H9 (cell line): ENCODE data around the gene ITGAE. TPM values are rescaled to one million over a fixed set of nuclear protein-coding genes. Genes with fewer than 3 reads are reported as not detected.

Experiments
- DNase-seq: peaks from one replicate; pipeline ENCODE4 v3.0.0-alpha.2; 2017
- H2AFZ ChIP-seq: one replicate; pipeline ENCODE4 v1.6.1; 2013; ENCODE audit warnings: mild to moderate bottlenecking, low read length, control low read depth, moderate library complexity
- H2AK5ac ChIP-seq: 2 replicates; pipeline ENCODE4 v1.6.1; 2013; ENCODE audit warnings: low read length, control low read depth, mixed read lengths; ENCODE audit not compliant: insufficient read length
- H2BK120ac ChIP-seq: one replicate; pipeline ENCODE4 v1.6.1; 2013; ENCODE audit warnings: low read depth, mild to moderate bottlenecking, low read length, control low read depth, inconsistent platforms; ENCODE audit not compliant: poor library complexity, severe bottlenecking
- H2BK12ac ChIP-seq: 2 replicates; pipeline ENCODE4 v1.6.1; 2013; ENCODE audit warnings: low read length, control low read depth, mixed read lengths, low read depth; ENCODE audit not compliant: insufficient read length
- H2BK15ac ChIP-seq: 2 replicates; pipeline ENCODE4 v1.6.1; 2013; ENCODE audit warnings: low read depth, low read length, control low read depth
- H2BK20ac ChIP-seq: one replicate; pipeline ENCODE4 v1.6.1; 2013; ENCODE audit warnings: low read depth, mild to moderate bottlenecking, low read length, control low read depth, inconsistent platforms; ENCODE audit not compliant: poor library complexity, severe bottlenecking
- H2BK5ac ChIP-seq: 2 replicates; pipeline ENCODE4 v1.6.1; 2013; ENCODE audit warnings: low read length, control low read depth, mixed read lengths; ENCODE audit not compliant: insufficient read length
- H3K14ac ChIP-seq: 2 replicates; pipeline ENCODE4 v1.6.1; 2013; ENCODE audit warnings: low read length, control low read depth; ENCODE audit not compliant: insufficient read depth
- H3K18ac ChIP-seq: 2 replicates; pipeline ENCODE4 v1.6.1; 2013; ENCODE audit warnings: low read depth, mild to moderate bottlenecking, mixed read lengths, low read length, control low read depth; ENCODE audit not compliant: insufficient read length
- H3K23ac ChIP-seq: 2 replicates; pipeline ENCODE4 v1.6.1; 2013; ENCODE audit warnings: low read length, control low read depth, mixed read lengths, low read depth; ENCODE audit not compliant: insufficient read length
- H3K23me2 ChIP-seq: 2 replicates; pipeline ENCODE4 v1.6.1; 2013; ENCODE audit warnings: low read depth, mild to moderate bottlenecking, mixed read lengths, low read length, control low read depth; ENCODE audit not compliant: insufficient read length, poor library complexity, severe bottlenecking
- H3K27ac ChIP-seq: 2 replicates; pipeline ENCODE4 v1.5.1; 2013; ENCODE audit warnings: low read length, control low read depth, mixed read lengths, low read depth; ENCODE audit not compliant: insufficient read length
- H3K27me3 ChIP-seq: 2 replicates; pipeline ENCODE4 v1.6.1; 2013; ENCODE audit warnings: low read length, control low read depth, inconsistent platforms; ENCODE audit not compliant: insufficient read depth
- H3K4ac ChIP-seq: 2 replicates; pipeline ENCODE4 v1.6.1; 2013; ENCODE audit warnings: low read depth, mild to moderate bottlenecking, control low read depth, inconsistent platforms, low read length, moderate library complexity
- H3K4me1 ChIP-seq: 2 replicates; pipeline ENCODE4 v1.6.1; 2013; ENCODE audit warnings: low read length, control low read depth, inconsistent platforms; ENCODE audit not compliant: insufficient read depth
- H3K4me2 ChIP-seq: 2 replicates; pipeline ENCODE4 v1.6.1; 2013; ENCODE audit warnings: low read length, control low read depth, mixed read lengths; ENCODE audit not compliant: insufficient read length, insufficient read depth
- H3K56ac ChIP-seq: 2 replicates; pipeline ENCODE4 v1.6.1; 2013; ENCODE audit warnings: low read depth, mild to moderate bottlenecking, mixed read lengths, low read length, control low read depth; ENCODE audit not compliant: insufficient read length
- H3K79me1 ChIP-seq: 2 replicates; pipeline ENCODE4 v1.6.1; 2013; ENCODE audit warnings: low read depth, mild to moderate bottlenecking, moderate library complexity, low read length, control low read depth, inconsistent platforms; ENCODE audit not compliant: insufficient read depth, poor library complexity, severe bottlenecking
- H3K79me2 ChIP-seq: 2 replicates; pipeline ENCODE4 v1.6.1; 2013; ENCODE audit warnings: low read length, control low read depth, inconsistent platforms; ENCODE audit not compliant: insufficient read depth
- H3K9ac ChIP-seq: 2 replicates; pipeline ENCODE4 v1.6.1; 2013; ENCODE audit warnings: low read length, control low read depth, mixed read lengths; ENCODE audit not compliant: insufficient read length; ENCODE audit errors: extremely low read depth
- H3K9me3 ChIP-seq: one replicate; pipeline ENCODE4 v1.6.1; 2013; ENCODE audit warnings: low read depth, low read length, inconsistent platforms; ENCODE audit not compliant: control insufficient read depth
- H3T11ph ChIP-seq: one replicate; pipeline ENCODE4 v1.6.1; 2013; ENCODE audit warnings: mild to moderate bottlenecking, low read length, control low read depth, inconsistent platforms
- H4K20me1 ChIP-seq: one replicate; pipeline ENCODE4 v1.6.1; 2013; ENCODE audit not compliant: control insufficient read depth, insufficient read length, insufficient read depth
- H4K5ac ChIP-seq: 2 replicates; pipeline ENCODE4 v1.6.1; 2013; ENCODE audit warnings: low read depth, mild to moderate bottlenecking, mixed read lengths, low read length, control low read depth; ENCODE audit not compliant: insufficient read length
- H4K8ac ChIP-seq: replicated peaks from 2 replicates; pipeline ENCODE4 v1.6.1; 2013; ENCODE audit warnings: low read length, control low read depth, mixed read lengths, low read depth; ENCODE audit not compliant: insufficient read length
- H4K91ac ChIP-seq: 2 replicates; pipeline ENCODE4 v1.6.1; 2013; ENCODE audit warnings: low read depth, mild to moderate bottlenecking, moderate library complexity, mixed read lengths, low read length, control low read depth; ENCODE audit not compliant: insufficient read length
- H3K27ac Mint-ChIP-seq, 3 experiments: 2 replicates in 2 of 3; 3 replicates in 1 of 3; pipeline ENCODE4 v1.8.0; 2020 to 2021; ENCODE audit warnings: mixed read lengths in 3 of 3, mild to moderate bottlenecking in 1 of 3, moderate library complexity in 1 of 3
- H3K27me3 Mint-ChIP-seq: 2 replicates; pipeline ENCODE4 v1.8.0; 2021; ENCODE audit warnings: low read depth, mild to moderate bottlenecking, moderate library complexity, mixed read lengths
- H3K36me3 Mint-ChIP-seq, 3 experiments: 2 replicates in 2 of 3; 3 replicates in 1 of 3; pipeline ENCODE4 v1.8.0; 2020 to 2021; ENCODE audit warnings: low read depth in 3 of 3, mixed read lengths in 3 of 3; ENCODE audit not compliant: insufficient read depth in 1 of 3
- H3K4me1 Mint-ChIP-seq, 2 experiments: 2 replicates each; pipeline ENCODE4 v1.8.0; 2020; ENCODE audit warnings: mixed read lengths in 2 of 2
- H3K4me3 Mint-ChIP-seq, 2 experiments: 2 replicates in 1 of 2; 3 replicates in 1 of 2; pipeline ENCODE4 v1.8.0; 2020 to 2021; ENCODE audit warnings: mild to moderate bottlenecking in 2 of 2, mixed read lengths in 2 of 2, moderate library complexity in 1 of 2
- H3K9me3 Mint-ChIP-seq, 2 experiments: 2 replicates in 1 of 2; 3 replicates in 1 of 2; pipeline ENCODE4 v1.8.0; 2020; ENCODE audit warnings: mild to moderate bottlenecking in 2 of 2, mixed read lengths in 2 of 2, moderate library complexity in 1 of 2
- CTCF ChIP-seq: fragments of 200-600 bp; sonication (generic); conservative IDR thresholded peaks from 3 replicates; pipeline ENCODE4 v1.8.0; 2021; ENCODE audit warnings: antibody characterized with exemption, mild to moderate bottlenecking
- WGBS: extraction: QIAGEN DNeasy Blood & Tissue Kit; methylation state at CpG from one replicate; pipeline ENCODE4 v1.1.7; 2013; ENCODE audit warnings: missing lambda C conversion rate, low lambda C conversion rate, mixed read lengths; ENCODE audit not compliant: insufficient read length; ENCODE audit errors: extremely low coverage; 5-methylcytosine and 5-hydroxymethylcytosine counted together
- total RNA-seq: library from RNA; stranded (reverse); gene quantifications from 2 replicates; pipeline ENCODE4 v1.2.1, GENCODE V29; 2021

ITGAE gene
- total RNA-seq, 1 experiment from 2014 or later: 23.5 TPM

- Histone ChIP-seq H4K8ac (no peak overlapping the region), H3K9ac (peak overlapping the region; percentile 93), H2BK20ac (no peak overlapping the region), H2BK15ac (no peak overlapping the region), H3T11ph (no peak overlapping the region), H3K23ac (no peak overlapping the region), H3K4ac (no peak overlapping the region), H3K9me3 (no peaks in the 10 kb centered on the region), H4K20me1 (no peaks in the 10 kb centered on the region), H3K4me1 (no peaks in the 10 kb centered on the region), H3K14ac (no peak overlapping the region), H4K91ac (no peak overlapping the region), H2BK120ac (no peak overlapping the region), H3K56ac (no peak overlapping the region), H2BK12ac (no peak overlapping the region), H3K4me2 (peak overlapping the region; percentile 89), H3K27ac (no peak overlapping the region), H2AK5ac (no peak overlapping the region), H2BK5ac (no peak overlapping the region), H3K79me1 (peaks cover 6% of the 10 kb centered on the region), H4K5ac (no peak overlapping the region), H2AFZ (no peak overlapping the region), H3K18ac (no peak overlapping the region), H3K79me2 (peaks cover 8% of the 10 kb centered on the region; the same call in 1 of the 2 replicates), H3K27me3 (no peaks in the 10 kb centered on the region), H3K23me2 (peaks cover 11% of the 10 kb centered on the region)
- DNase-seq: no peak
- no CpG with 5 or more reads among the region's 13 CpGs for WGBS
- Mint-ChIP-seq H3K36me3 (peaks cover 35 to 52% (median 50%) of the 10 kb centered on the region in 3 experiments), H3K27me3 (no peaks in the 10 kb centered on the region), H3K4me3 (peak overlapping the region; percentile 94), H3K9me3 (no peaks in the 10 kb centered on the region), H3K27ac (peak overlapping the region in 2 of 3 experiments; percentile 69 to 98; a peak in 5 of 7 replicates), H3K4me1 (peaks cover 17 to 25% of the 10 kb centered on the region in 2 experiments)
- TF ChIP-seq CTCF: no peak; the same call in 2 of the 3 replicates
These were observed 77.8 kb downstream of the ITGAE start for GRCh38 chr17:3723188-3723555.
